Measurements from ENCODE around the gene IRF6. TPM values are rescaled to one million over a fixed set of nuclear protein-coding genes. Genes with fewer than 3 reads are reported as not detected.
"Not testable (repeated sequence)": the region's sequence is repeated elsewhere in the genome, so short reads cannot be mapped to it uniquely, and the experiment has no call there.

Gene IRF6
- total RNA-seq, 1 donor from 2014 or later: 77.9 TPM

DNA sequence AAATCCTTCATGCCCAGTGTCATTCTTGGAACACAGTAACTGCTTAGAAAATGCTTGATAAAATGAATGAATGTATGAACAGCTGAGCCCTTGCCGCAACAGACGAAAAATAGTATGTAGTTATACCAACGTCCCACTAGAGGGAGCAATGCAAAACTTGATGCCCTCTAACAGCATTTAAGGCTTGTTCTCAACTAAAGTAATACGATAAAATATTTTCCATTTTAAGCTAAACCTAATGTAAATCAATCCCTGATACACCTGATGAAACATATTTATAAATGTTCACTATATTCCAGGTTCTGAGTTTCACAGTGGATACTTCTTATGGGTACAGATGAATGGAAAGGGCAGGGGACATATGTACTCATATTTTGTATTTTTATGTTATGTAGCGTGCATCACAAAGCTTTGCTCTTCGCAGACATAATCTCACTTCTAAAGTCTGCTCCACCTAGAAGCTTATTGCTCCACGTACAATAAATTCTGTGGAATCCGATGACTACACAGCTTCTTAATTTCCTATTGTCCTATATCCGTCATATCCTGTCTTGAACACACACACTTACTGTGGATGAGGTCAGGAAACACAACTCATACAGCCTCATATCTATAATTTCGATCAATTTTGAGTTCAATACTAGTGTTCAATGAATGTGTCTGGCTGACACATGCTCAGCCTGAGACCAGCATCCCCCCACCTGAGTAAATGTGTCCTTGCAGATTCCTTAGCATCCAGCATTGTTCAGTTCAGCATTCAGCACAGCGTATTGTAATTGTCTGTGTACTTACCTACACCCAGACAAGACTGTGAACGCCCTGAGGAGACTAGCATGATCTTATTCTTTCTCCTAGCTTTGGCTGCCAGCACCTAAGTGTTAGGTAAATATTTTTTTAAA, 17.4 kb upstream of the IRF6 start:
- DNase-seq: peak; percentile 45

DNA sequence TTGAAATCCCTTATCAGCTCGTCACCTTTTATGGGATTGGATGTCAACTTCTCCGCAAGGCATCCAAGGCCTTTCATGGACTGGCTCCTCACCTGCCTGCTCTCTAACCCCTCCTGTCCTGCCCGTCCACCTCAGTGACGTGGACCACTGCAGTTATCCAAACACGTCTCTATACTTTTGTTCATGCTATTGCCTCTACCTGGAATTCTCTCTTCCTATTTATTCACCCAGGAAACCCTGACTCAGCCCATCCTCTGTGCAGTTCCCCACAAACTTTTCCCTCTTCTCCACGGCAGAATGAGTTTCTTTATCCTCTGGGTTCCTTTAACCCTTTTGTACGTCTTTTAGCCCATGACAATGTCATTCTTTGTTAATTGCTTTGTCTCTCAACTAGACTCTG, 16.8 kb upstream of the IRF6 start:
- DNase-seq: no peak

DNA sequence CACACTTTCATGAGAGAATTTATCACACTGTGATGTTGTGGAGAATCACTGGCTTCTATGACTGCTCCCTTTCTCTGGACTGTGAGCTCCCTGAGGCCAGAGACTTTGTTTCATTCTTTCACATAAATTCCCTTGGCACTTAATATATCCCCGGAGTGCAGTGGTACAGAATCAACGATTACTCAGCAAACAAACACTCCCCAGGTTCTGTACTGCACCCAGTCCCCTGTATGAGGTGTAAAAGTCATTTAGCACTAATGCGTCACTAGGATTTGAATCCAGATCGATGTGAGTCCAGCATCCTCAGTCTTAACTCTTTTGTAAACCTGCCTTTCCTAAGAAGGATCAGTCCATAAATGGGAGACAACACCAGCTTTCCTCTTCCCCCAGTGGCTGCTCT, 15.0 kb upstream of the IRF6 start:
- DNase-seq: no peak

DNA sequence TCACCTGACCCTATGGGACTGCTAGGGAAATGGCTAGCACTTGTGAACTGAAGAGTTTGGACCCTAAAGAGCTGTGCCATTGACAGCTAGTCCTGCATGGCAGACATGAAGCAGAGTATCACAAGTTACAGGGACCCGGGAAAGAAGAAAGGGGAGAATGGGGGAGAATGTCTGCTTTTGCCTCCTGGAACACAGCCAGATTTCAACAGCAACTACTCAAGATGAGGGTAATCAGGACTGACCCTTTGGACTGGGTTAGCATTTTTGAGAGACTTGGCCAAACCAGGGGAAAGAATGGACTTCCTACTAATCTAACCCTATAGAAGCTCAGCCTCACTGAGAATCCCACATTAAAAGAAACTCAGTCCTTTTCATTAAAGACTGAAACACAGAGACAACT, 13.1 kb upstream of the IRF6 start:
- DNase-seq: no peak

DNA sequence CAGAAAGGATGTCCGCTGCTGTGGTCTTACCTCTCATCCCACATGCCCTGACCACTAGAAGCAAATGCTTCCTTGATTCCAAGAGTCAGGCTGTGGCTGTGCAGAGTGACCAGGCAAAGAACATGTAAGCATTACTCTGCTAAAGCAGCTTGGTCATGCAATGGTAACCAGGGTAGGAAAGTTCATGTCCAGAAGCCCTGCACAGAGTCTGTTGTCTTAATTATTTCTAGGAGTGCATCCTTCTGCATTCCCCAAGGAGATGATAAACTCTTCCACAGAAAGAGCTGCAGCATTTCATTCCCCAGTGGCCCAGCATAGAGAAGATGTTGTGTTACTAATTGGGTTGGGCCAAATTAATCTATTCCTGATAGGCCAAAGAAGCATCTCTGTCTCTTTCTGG, 11.7 kb upstream of the IRF6 start:
- no peak for DNase-seq

DNA sequence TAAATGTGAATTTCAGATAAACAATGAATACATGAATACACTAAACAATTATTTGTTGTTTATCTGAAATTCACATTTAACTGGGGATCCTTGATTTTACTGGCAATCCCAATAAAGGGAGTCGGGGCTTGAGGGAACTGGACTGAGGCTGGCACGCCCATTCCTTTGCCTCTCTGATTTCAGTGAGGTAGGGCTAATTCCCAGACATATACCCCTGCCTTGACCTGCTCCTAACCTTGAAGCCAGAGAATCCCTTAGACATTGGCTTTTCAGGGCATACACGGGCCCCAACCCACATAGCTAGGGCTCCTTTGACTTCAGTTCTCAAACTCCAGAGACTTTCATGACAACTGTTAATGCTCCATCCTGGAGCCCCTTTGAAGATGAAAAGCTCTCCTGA, 11.0 kb upstream of the IRF6 start:
- no peak for DNase-seq

DNA sequence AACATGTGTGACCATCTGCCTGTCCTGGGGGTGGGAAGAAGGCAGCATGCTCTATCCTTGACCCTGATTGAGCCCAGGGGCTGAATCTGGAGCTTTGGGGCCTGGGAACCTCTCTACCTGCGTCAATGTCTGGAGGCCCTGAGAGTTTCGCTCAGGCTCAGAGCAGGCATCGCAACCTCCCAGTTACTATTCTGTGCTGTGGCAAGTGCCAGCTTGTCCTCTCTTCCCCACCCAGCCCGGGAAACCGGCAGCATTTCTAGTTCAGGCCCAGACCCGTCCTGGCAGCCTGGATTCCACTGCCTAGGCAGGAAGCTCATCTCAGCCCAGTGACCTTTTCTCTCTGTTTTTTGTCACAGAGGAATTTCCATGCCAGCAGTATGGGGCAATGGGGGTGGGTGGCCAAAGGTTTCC, 10.0 kb upstream of the IRF6 start:
- no peak for DNase-seq

DNA sequence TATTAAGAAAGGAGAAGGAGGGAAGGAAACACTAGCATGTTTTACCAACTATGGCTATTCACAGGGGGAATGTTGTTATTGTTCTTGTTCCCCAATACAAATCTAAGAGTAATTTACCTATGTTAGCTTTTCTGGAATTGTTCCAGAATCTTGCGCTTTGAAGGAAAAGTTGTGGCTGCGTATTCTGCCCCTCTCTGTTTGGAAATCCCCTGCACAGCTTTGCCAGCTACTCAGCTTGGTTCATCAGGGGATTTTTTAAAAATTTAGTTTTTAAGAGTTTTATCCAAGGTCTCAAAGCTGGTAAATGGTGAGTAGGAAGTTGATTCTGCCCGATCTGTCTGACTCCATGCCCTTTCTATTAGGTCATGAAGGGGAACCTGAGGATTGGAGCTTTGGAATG, 9.5 kb upstream of the IRF6 start:
- DNase-seq: no peak

DNA sequence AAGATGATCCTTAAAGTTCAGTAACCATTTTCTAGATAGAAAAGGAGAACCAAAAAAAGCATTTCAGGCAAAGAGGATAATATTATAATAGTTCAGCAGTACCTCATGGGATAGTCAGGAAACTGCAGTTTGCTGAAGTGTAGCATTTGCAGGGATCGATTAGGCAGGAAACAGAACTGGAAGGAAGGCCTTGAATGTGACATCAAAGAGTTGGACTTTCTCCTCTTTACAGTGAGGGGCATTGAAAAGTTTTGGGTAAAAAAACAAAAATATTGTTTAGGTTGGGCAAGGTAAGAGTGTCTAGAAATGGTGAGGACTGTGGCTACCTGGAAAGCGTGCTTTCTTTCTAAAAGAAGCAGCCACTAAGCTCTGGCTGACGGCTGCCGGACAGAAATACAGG, 8.0 kb upstream of the IRF6 start:
- DNase-seq: no peak

DNA sequence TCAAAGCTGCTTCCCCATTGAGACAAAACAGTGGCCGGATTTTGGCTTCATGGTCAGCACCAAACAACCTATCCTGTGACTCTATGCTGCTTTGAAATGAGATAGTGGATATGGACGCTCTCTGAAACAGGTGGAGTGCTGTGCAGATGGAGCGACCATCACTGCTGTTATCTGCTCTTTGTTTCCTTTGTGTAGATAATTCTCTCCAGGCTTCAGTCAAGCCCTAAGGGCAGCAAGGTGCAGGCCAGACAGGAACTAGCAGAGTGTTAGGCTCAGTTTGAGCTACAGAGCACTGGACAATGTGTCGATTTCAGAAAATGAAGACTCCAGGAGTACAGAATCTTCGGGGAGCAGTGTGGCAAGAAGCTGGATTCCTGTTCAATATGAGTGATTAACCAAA, 4.8 kb upstream of the IRF6 start:
- no peak for DNase-seq

DNA sequence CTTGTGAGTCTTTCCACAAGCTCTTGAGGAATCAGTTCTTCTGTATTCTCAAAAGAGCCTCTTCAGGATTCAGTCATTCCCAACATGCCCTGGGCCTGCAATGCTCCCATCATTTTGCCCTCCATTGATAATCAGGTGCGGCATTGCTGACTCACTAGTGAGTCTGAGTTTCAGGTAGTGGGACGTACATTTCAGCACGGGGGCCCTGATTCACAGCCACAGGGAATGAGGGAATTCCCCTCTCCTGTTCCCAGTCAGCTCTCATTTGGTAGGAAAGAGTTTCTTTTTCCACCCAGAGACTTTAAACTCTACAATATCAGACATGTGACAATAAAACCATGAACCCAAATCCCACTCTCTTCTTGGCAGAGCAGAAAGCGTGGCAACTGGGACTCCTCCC, 3.7 kb upstream of the IRF6 start:
- DNase-seq: no peak

DNA sequence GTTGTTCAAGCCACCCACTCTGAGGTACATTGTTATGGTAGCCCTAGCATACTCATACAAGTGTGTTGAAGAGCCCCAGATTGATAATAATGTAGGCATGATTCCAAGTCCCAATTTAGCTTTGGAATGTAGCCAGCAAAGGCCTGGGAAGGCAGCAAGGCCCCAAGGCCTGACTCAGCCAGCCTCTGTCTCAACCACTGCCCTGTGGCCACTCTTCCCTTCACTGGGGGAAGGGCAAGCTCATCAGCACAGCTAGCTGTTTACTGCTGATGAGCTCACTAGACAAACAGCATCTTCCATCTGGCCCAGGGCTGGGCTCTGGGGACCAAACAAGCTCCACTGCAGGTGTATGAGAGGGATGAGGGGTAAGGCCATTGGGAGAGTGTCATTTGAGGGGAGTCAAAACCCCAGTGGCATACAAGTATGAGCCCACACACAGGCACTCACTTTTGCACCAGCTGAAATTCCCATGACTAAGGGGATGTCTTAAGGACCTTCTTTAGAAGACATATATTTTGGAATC, 2.2 kb upstream of the IRF6 start:
- DNase-seq: no peak

DNA sequence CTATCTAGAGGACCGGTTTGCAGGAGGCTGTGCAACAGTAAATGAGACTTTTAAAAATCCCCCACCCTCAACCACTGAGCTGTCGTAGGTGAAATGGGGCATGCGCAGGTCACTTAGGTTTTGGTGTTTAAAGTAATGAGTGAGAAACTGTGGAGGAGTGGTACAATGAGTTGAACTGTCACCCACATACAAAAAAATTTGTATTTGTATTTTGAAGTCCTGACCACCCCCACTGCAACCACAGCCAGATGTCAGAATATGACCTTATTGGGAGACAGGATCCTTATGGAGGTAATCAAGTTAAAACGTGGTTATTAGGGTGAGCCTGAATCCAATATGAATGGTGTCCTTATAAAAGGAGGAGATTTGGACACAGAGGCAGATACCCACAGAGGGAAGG, 1.6 kb upstream of the IRF6 start:
- DNase-seq: no peak

DNA sequence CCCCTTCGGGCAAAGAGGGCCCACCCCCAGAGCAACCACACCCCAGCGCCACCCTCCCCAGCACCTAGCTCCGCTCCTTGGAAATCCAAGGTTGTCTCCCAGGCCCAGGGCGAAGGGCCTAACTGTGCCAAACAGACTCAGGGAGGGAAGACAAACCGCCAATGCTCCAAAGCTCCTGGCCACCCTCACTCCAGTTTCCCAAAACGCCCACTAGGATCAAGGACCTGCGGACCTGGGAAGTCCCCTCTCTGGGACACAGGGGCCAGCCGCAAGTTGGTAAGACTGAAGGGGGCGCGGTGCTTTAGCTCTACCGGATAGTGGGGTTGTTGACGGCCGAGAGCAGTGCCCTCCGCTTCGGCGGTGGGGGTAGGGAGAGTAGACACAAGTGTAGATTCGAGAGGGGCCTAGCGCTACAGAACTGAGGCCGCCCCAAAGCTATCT, 581 bp downstream of the IRF6 start:
- no peak for DNase-seq

DNA sequence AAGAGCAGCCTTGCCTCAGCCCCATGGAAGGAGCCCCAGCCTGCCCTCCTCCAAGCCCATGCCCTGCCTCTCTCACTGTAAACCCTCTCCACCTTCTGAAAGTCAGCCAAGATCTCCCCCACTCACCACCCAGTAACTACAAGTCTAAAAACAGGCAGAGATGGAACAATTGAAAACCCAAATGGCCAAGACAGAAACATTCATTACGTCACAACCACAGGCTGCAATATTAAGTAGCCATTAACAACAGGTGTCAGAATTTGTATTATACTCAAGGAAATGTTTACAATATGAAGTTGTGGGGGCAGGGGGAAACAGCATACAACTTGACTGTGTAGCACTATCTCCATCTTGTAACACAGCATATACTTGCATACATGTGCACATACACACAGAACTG, 2.4 kb downstream of the IRF6 start:
- no peak for DNase-seq

DNA sequence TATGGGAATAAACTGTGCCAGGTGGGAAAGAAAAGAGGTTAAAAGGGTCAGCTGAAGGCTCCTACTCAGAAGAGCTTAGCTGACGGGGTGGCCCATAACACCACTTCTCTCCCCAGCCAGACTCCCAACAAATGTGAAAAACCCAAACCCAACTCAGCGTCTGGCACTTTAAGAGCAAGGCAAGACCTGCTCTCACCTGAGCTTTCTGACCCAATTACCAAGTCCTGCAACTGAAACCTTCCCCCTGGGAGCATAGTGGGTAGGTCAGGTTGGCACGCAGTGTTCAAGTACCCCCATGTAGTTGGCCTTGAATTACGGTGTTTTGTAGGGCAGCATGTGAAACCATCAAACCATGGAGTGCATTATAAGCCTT, 3.2 kb downstream of the IRF6 start:
- no peak for DNase-seq

DNA sequence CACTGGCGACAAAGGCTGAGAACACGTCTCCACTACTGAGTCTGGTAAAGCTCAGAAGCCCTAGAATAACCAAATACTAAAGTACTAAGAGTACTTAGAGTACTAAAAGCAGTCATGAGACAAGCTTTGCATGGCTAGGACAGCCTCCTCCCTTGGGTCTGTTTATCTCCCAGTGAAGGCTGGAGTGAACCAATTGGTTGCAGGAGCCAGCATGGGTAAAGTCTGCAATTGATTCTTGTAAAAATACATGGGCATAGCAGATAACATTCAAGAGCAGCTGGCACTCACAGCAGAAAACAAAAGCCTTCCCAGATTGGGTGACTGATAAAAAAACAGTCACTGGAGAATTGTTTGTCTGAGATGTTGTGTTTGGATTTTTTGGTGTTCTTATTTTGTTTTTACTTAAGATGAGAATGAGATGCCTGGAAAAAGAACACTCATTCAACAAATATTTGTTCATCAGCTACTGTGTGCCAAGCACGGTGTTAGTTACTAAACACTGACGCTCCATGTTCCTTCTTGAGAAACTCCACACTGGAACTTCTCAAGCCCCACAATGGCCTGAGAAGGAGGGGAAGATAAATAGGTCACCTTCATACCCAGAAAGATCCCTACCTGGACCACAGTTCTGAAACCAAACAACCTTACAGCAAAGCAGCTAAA, 3.7 kb downstream of the IRF6 start:
- no peak for DNase-seq

DNA sequence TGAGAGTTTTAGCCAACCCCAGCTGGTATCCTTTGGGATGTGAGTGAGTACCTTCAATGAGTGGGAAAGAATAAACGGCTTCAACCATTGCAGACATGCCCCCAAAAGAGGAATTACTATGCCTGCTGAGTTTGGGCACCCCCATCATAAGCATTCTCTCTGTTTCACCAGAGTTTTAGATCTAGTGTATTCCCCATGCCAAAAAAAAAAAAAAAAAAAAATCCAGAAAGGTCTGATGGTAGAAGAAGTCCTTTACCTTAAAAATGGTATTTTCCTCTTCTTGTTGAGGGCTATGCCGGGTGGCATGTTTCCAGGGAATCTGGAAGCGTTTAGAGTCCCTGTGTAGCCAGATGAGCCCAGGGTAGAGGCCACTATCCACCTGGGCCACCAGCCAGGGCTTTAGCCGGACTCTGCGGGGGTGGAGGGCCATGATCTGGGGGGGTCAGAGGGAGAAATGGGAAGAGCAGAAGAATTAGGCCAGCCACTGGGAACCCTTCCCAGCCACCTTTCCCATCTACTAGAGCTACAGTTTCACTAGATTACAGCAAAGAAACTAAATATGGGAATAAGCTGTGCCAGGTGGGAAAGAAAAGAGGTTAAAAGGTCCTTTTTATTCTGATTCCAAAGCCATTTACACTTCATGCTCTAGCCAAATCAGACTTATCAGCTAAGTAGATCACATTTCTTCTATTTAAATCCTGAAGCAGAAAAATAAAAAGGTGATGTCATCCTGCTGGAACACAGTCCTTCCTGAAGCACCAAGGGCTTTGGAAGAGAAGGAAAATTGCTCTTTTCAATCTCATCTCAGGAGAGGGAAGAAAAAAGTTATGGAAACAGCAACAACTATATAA, 4.7 kb downstream of the IRF6 start:
- DNase-seq: no peak

DNA sequence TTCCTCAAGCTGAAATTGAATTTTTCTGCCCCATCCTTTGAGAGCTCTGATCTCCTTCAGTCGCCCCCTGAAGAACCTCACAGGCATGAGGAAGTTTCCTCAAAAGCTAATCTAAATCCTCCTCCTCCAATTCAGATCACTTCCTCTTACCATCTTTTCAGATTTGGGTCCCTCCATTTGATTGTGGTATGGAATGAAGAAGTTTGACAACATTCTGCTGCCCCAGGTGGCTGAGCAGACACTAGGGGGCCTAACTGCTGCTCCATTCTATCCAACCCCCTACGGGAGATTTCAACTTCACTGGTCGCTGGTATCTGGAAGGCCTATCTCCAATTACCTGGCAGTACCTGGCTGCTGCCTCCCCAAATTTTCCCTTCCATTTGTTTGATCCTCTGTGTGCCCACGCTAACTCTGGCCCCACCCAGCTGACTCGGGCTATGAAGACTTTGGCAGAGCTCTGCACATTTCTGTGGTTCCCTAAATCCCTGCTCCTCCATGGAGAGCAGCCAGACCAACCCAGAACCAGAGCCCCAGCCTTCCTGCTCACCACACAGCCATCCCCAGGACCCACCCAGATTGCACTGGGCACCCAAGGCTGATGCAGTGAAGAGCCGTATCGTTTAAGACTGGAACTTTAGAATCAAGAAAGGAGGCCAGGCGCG, 7.8 kb downstream of the IRF6 start:
- DNase-seq: no peak

DNA sequence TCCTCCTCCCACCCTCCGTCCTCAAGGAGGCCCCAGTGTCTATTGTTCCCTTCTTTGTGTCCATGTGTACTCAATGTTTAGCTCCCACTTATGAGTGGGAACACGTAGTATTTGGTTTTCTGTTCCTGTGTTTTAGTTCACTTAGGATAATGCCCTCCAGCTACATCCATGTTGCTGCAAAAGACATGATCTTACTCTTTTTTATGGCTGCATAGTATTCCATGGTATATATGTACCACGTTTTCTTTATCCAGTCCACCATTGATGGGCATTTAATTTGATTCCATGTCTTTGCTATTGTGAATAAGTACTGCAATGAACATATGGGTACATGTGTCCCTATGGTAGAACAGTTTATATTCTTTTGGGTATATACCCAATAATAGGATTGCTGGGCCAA, 12.2 kb downstream of the IRF6 start:
- not testable (repeated sequence) for DNase-seq

DNA sequence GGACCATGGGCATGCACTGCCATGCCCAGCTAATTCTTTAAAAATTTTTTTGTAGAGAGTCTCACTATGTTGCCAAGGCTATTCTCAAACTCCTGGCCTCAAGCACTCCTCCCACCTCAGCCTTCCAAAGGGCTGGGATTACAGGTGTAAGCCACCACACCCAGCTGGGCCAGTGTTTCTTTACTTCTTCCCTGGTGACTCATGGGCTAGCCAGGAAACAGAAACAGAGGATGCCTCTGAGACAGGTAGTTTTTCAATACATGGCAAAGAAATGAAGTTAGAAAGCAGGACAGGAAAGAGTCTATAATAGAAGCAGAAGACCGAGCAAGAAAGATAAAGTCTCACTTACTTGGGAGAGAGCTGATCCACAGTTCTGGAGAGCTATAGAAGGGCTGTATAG, 14.0 kb downstream of the IRF6 start:
- DNase-seq: no peak
